SK-MEL-5 (cell line): ENCODE results near the gene ACSL1. TPM values are rescaled to one million over a fixed set of nuclear protein-coding genes. Genes with fewer than 3 reads are reported as not detected.
"Not testable (repeated sequence)": the region's sequence is repeated elsewhere in the genome, so short reads cannot be mapped to it uniquely, and the experiment has no call there.

ENCODE experiments used
- DNase-seq: peaks from one replicate; pipeline ENCODE4 v3.0.0-alpha.2; 2016; ENCODE audit warnings: low read depth, low spot score
- in situ Hi-C: cut with HindIII; loops from 2 replicates; pipeline ENCODE4 v1.10.0; 2016; ENCODE audit warnings: low sequenced_read_pairs, high pct_unique_total_duplicates, low pct_unique_long_range_greater_than_20kb
- total RNA-seq: library from RNA; depleted of rRNA; stranded (reverse); fragments of >200 nt; shearing (Covaris generic); gene quantifications from 2 replicates; pipeline ENCODE4 v1.2.3, GENCODE V29; 2014

Gene ACSL1
- total RNA-seq, 1 experiment from 2014 or later = 126 TPM

DNA sequence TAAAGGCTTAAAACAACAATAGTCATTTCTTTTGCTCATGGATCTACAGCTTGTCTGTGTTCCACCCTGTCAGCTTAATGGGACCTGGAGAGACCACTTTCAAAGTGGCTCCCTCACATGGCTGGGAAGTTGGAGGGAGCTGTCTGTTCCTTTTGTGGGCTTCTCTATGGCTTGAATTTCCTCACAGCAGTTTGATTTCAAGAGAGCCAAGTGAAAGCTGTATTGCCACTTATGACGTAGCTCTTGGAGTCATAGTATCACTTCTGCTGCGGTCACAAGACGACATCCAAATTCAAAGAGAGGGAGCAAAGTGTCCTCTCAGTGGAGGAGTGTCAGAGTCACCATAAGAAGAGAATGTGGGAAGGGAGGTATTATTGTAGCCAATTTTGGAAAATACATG, 22.7 kb upstream of the ACSL1 start:
- in situ Hi-C loops = no loop called here
- DNase-seq = no peak

DNA sequence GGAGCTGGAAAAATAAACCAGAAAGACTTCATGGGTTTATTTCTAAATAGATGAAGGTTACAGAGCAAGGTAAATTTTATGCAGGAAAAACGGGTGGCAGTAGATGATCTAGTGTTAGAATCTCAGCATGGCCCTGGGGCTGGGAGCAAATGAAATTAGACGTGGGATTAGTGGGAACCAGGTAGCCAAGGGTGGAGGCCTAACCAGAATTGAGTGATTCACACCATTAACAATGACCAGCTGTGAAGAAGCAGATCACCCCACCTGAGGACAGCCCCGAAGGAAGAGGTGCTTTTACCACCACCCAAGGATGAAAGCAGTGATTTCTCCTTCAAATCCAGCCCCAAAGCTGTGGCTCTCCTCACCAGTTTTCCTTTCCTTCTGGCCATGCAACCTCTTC, 20.8 kb upstream of the ACSL1 start:
- DNase-seq = no peak
- in situ Hi-C loops = no loop called here

DNA sequence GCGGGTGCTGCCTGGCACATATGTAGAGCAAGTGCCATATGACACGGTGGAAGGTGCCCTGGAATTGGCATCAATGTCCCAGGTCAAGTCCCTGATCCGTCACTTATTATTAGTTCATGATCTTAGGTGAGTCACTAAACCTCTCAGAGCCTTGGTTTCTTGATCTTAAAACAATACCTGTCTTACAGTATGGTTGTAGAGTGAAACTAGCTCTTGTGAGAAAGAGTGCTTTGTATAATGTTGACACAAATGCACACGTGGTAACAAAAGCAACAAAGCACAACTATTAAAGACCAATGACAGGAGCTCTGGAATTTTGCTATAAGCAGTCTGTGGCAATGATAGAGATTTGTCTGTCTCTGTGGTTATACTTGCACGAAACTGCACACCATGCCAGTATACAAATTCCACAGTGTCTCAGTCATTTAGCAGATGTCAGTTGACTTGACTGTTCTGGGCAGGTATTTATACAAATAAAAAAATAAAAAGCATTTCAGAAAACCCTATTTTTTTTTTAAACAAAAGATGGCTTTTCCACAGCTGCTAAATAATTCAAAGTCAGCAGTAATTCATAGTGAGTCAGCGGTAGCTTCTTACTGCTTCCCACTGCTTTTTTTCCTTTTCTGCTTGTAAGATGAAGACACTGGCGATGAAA, 19.7 kb upstream of the ACSL1 start:
- DNase-seq = peak; percentile 95
- in situ Hi-C loops = no loop called here

DNA sequence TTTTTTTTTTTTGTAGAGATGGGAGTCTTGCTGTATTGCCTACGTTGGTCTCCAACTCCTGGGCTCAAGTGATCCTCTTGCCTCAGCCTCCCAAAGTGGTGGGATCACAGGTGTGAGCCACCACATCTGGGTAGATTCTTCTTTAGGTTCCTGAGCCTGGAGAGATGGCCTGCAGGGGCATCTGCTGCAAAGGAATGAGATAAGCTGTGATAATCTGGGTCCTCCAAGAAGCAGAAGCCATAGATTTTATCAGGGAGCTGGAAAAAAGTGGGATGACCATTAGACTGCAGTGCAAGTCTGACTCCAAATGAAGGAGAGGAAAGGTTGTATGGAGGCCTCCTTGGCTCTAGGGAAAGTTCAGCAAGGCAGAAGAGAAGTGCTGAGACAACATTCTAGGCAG, 19.0 kb upstream of the ACSL1 start:
- in situ Hi-C loops = no loop called here
- DNase-seq = no peak

DNA sequence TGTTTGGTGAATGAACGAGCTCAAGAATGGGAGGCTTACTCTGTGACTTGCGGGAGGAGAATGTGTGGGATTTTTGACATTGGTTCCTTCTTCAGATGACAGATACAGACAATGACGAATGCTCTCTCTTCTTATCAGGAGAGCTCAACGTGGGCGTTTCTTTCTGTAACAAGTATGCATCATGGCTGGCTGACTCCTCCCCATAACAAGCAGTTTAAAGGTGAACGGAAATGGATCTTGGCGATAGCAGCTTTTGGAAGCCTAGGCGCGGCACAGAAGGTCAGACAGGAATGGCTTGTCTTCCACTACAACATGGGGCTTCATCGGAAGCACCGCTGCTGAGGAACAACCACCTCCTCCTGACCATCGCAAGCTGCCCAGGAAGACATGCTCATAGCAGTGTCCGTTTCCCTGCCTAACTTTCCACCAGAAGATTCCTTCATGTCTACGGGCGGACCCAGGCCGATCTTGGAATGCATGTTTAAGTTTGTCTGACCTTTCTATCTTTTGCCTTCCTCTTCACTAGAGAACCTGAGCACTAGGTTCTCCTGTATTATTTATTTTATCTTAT, 18.3 kb upstream of the ACSL1 start:
- DNase-seq = no peak
- in situ Hi-C loops = no loop called here

DNA sequence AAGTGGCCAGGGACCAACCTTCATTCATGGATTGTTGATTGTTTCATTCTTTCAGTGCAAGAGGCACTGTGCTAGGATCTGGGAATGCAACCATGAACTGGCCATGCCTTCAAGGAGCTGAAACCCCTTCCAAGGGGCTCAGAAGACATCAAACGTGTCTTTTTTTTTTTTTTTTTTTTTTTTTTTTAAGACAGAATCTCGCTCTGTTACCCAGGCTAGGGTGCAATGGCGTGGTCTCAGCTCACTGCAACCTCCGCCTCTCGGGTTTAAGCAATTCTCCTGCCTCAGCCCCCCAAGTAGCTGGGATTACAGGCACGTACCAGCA, 13.3 kb upstream of the ACSL1 start:
- DNase-seq, in situ Hi-C loops: not testable (repeated sequence)

DNA sequence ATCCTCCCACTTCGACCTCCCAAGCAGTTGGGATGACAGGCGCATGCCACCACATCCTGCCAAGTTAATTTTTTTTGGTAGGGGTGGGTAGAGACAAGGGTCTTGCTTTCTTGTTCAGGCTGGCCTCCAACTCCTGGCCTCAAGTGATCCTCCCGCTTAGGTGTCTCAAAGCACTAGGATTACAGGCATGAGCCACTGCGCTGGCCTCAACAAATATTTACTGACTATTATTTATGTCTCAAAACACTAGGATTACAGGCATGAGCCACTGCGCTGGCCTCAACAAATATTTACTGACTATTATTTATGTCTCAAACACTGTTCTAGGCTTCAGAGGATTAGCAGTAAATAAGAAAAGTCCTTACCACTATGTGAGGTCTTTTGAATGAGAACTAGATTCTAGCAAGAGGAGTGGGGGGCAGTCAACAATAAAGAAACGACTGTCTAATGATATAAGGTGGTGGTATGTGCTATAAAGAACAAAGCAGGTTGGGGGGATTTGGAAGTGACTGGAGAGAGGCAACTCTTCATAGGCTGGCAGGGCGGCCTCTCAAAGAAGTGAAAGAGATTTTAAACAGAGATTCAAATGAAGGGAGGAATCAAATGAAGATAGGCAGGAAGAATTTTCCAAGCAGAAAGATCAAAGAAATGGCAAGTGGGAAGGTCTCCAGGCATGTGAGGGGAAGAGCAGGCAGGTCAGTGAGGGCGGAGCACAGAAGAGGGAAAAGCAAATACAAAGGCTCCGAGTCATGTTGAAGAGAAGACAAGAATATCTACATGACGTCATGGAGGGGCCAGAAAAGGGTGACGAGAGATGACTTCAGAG, 12.7 kb upstream of the ACSL1 start:
- in situ Hi-C loops = no loop called here
- DNase-seq = peak; percentile 28

DNA sequence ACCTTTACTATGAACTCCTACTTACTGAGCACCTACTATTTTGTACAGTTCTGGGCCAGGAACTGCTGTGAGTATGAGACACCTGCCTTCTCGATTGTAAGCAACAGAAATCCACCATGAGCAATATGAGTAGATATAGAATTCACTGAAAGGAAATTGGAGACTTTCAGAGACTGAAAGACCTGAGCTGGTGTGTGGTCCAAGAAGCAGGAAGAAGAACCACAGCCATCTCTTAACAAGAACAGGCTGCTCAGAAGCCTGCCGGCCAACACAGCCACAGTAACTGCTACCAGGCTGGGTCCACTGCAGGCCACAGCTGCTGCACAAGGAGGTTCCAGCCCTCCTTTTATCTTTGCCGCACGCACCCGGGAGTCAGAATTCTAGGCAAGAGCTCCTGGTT, 10.8 kb upstream of the ACSL1 start:
- in situ Hi-C loops = no loop called here
- DNase-seq = no peak

DNA sequence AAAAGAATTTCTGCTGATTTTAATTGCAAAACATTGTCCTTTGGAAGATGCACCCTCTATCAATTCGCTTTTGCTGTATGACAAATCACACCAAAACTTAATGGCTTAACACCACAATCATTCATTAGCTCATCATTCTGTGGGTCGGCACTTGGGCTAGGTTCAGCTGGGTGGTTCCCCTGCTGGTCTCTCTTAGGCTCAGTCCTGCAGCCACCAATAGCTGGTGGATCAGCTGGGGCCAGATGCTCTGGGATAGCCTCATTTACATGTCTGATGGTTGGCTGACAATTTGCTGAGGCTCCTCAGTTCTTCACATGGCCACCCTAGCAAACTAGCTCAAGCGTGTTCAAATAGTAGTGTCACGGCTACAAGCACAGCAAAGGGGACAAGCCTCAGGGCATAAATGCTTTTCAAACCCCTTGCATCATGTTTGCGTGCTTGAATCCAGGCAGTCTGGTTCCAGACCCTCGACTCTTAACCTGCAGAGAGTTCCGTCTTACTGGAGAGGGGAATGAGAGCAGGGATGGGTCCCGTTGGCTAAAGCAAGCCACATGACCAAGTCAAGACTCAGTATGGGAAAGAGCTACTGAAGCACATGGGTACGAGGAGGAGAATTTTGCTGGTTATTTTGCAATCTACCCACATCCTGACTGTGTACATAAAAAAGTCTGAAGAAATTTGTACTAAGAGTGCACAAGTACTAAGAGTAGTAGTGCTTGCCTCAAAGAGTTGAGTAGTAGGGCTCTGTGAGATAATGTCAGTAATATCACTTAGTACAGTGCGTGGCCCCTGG, 7.5 kb upstream of the ACSL1 start:
- in situ Hi-C loops = no loop called here

DNA sequence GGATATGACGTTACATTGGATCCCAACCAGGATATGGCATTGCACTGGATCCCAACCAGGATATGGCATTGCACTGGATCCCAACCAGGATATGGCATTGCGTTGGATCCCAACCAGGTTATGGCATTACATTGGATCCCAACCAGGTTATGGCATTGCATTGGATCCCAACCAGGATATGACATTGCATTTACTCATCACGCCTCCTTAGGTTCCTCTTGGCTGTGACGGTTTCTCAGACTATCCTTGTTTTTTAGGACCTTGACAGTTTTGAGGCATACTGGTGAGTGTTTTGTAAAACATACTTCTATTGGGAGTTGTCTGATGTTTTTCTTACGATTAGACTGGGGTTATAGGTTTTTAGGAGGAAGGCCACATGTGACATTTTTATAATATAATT, 5.4 kb upstream of the ACSL1 start:
- in situ Hi-C loops = no loop called here
- DNase-seq = no peak

More for the DNA sequence above, 7.5 kb upstream of the ACSL1 start:
- no peak for DNase-seq

DNA sequence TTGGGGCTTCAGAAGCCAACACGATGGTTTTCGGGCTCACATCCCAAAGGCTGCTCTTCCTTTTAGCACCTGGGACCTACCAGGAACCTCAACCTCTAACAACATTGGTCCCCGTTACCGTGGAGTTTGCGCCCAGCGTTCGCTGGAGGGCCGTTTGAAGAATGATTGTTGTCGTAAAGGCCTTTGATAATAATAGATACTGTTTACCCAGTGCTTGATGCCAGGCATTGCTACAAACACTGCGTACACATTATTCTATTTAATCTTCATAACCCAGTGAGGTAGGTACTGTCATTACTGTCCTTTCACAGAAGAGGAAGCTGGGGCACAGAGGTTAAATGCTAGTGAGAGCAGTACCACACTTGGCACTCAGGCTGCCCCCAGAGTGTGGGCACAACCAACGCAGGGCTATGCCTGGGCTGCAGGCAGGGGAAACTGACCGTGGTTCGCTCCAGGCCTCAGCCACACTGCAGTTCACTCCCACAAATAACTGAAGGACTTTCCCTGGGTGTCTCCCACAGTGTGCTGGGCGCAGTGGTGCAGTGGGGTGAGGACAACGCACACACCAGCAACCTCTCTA, 1.0 kb upstream of the ACSL1 start:
- no peak for DNase-seq
- in situ Hi-C loops = no loop called here

DNA sequence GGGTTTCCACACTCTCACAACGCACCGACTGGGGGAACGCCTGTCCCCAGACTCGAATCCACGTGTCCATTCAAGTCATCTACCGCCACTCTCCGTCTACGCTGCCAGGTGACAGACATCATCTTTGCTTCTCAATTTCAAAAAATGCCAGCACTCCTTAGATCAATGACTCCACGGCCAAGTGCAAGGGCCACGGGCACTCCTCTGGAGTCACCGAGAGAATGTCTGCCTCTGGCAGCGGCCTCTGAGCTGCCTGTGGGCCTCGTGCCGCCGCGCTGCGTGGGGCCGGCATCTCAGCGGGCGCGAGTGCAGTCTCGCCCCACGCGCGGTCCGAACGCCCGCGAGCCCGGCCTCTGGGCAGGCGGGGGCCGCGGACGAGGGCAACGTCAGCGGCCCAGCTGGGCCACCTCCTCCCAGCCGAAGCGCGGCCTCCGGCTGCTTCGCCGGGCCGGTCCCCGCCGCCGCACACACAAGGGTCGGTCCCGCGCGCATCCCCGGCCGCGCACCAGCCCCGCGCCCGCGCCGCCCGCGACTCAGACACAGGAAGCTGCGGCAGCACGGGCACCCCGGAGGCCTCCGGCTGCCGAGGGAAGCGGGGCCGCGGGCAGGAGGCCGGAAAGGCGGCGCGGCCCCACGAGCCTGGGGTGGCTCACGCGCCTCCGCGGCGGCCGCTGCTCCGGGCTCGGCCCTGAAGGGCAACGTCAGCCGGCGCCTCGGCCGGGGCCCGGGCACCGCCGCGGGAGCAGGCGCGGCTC, 450 bp downstream of the ACSL1 start:
- in situ Hi-C loops = no loop called here

DNA sequence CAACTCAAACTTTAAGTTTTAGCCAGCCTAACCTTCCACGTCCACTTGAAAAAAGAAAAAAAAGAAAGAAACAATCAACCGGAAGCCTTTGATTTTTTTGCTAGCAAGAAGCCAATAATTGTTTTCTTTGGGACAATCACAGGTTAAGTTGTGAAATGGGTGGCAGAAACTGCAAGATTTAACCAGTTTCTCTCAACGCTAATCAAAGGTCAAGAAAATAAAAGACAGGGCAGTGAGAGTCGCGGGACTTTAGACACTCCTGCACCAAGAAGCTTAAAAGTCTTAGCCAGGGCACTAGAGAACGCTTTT, 1.0 kb downstream of the ACSL1 start:
- in situ Hi-C loops = no loop called here

More for the DNA sequence above, 450 bp downstream of the ACSL1 start:
- no peak for DNase-seq

DNA sequence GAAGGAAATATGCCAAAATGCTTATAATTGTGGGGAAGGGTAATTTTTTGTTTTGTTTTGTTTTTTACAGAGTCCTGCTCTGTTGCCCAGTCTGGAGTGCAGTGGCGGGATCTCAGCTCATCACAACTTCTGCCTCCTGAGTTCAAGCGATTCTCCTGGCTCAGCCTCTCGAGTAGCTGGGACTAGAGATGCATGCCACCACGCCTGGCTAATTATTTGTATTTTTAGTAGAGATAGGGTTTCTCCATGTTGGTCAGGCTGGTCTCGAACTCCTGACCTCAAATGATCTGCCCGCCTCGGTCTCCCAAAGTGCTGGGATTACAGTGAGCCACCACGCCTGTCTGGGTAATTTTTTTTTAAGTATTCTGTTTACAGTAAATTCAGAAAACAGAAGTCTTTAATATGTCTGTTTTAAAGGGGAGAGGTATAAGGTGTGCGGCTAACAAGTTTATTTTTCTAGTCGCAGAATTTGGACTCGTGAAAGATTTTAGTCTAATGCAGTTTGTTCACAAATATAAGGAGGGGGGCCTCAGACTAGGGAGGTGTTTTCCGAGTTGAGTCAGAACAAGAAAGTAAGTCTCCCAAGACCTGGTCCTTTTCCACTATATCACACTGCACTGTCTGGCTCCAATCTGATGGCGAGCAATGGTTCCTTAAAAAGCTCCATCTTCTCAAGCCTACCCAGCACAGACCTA, 1.5 kb downstream of the ACSL1 start:
- in situ Hi-C loops = no loop called here
- no peak for DNase-seq

More for the DNA sequence above, 1.0 kb downstream of the ACSL1 start:
- DNase-seq = no peak

DNA sequence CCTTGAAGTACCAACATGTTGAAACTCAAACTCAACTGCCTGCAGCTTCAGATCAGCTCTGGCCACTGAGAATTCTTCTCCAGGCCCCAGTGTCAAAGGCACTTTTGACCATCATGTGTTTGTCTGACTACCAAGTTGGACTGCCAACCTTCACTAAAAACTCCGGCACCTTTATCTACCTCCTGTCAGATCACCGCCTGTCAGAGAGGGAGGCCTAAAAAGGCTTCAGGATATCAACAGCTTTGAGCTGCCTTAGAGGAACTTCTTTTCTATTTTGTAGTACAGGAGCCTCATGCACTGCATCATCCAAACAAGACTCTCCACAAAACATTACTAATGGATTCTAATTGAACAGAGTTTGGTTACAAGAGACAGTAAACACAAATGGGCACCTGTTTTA, 2.8 kb downstream of the ACSL1 start:
- DNase-seq = no peak
- in situ Hi-C loops = no loop called here

DNA sequence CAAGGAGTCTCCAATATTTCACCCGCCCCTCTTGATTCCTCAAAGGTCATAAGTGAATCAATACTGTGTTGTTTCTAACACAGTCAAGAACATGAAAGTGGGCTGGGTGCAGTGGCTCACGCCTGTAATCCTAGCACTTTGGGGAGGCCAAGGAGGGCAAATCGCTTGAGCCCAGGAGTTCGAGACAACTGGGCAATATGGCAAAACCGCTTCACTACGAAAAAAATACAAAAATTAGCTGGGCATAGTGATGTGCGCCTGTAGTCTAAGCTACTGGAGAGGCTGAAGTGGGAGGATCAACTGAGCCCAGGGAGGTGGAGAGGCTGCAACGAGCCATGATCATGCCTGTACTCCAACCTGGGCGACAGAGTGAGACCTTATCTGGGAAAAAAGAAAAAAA, 3.4 kb downstream of the ACSL1 start:
- no peak for DNase-seq
- in situ Hi-C loops = no loop called here

DNA sequence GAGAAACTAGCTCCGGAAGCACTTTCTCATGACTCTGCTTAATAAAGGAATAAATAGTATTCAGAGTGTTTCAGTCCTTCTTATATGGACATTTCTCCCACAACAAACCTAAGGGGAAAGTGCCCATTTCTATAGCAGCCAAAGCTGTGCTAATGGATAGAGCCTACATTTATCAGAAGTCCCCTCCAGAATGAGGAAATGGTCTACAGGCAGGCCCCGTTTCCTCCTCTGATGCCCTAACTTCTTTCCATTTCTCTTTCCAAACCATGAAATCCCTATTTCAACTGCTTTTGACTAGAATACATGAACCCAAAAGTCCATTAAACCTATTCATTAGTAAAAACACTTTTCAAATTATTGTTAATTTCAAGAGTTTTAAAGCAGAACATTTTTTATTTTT, 4.5 kb downstream of the ACSL1 start:
- no peak for DNase-seq
- in situ Hi-C loops = no loop called here
